Measurements from ENCODE around the gene DIS3L2.
"Not testable (repeated sequence)": the region's sequence is repeated elsewhere in the genome, so short reads cannot be mapped to it uniquely, and the experiment has no call there.

The DIS3L2 gene

DNA sequence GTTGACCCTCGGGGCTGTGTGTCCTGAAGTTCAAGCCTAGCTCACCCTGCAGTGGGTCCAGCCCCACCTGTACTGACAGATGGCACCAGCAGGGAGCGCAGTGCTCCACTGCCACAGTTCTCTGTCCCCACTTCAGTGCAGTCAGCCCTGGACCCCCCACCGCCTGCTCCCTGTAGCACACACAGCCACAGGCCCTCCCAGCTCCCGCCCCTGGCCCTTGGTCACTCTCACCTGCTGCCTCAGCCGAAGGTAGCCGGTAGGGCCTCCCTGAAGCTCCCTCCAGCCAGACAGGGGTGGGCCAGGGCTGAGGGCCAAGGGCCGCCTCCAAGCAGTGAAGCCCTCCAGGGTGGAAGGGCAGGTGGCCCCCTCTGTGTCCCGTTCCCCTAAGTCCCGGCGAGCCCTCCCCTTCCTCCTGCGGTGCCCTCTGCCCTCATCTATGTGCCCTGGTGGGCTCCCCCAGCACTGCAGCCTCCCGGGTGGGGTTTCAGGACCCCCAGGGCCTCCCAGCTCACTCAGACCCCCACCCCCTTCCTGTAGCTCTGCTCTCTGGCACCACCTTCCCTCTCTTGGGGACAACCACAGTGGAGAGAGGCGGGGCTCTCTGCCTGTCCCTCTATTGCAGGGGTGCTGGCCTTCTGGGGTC, 406.2 kb downstream of the DIS3L2 start:
- DNase-seq (ENCODE audit: low read depth in 2 of 2) = no peak

DNA sequence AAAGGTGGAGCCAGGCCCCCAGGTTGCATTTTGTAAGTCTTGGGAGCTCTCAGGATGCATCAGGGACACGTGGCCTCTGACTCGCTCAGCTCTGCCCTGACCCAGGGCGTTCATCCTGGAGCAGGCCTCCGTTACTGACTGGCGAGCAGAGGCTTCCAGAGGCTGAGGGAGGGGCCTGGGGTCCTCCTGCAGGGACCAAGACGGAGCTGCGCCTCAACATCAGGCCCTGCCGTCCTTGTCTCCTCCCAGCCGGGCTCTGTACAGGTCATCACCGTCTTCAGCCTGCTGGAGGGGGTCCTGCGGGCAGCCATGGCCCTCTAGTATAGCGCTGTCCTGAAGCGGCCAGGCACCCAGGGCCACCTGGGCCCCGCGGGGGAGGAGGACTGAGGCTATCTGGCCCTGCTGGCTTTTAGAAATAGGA, 406.8 kb downstream of the DIS3L2 start:
- DNase-seq (ENCODE audit: low read depth in 2 of 2) = no peak

DNA sequence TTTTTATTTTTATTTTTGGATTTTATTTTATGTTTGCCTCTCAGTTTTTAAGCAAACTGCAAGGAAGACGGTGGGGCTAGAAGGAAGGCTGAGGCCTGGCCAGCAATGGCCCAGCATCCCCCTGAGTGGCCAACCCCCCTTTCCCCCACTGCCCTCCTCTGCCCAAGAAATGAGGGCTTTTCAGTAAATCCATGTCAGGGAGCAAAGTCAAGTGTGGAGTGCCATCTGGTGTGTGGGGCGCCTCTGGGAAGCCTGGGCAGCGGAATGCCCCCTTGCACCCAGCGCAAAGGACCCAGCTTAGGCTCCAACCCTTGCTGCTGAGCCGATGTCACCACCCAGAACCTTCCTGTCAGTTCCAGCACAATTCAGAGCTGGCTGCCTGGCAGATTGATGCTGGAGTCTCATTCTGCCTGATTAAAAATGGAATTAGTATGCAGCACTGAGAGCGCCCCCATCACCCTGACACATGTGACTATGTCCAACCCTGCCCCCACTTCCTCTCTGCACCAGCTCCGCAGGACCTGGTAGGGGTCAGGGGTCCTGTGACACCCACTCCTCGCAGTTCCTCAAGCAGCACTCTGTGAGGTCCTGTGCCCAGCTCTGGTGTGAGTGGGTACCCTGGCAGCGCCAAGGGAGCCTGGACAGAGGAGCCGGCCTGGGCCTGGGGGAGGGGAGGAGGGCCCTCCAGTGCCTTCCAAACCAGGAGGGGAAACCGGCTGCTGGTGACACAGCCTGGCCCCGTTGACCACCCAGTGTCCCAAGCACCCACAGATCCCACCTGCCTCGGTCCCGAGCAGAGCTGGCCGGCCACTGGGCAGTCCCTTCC, 407.8 kb downstream of the DIS3L2 start:
- no peak for DNase-seq (ENCODE audit: low read depth in 2 of 2)

DNA sequence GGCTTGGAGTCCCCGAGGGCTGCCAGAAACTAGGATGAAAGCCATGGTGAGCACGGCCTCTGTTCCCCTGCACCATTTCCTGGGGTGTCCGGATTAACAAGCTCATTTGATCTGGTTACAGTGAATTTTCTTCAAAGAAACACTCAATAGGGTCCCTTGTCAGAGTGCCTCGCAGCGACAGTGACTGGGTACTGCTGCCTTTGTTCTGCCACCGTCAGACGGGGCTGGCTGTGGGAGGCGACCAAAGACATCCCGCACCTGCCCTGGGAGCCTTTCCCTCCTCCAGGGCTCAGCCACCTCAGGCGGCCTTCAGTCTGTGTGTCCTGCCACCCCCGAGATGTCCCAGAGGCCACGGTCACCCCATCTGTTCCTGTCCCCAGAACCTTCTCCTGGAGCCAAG, 408.5 kb downstream of the DIS3L2 start:
- not testable (repeated sequence) for DNase-seq (ENCODE audit: low read depth in 2 of 2)

DNA sequence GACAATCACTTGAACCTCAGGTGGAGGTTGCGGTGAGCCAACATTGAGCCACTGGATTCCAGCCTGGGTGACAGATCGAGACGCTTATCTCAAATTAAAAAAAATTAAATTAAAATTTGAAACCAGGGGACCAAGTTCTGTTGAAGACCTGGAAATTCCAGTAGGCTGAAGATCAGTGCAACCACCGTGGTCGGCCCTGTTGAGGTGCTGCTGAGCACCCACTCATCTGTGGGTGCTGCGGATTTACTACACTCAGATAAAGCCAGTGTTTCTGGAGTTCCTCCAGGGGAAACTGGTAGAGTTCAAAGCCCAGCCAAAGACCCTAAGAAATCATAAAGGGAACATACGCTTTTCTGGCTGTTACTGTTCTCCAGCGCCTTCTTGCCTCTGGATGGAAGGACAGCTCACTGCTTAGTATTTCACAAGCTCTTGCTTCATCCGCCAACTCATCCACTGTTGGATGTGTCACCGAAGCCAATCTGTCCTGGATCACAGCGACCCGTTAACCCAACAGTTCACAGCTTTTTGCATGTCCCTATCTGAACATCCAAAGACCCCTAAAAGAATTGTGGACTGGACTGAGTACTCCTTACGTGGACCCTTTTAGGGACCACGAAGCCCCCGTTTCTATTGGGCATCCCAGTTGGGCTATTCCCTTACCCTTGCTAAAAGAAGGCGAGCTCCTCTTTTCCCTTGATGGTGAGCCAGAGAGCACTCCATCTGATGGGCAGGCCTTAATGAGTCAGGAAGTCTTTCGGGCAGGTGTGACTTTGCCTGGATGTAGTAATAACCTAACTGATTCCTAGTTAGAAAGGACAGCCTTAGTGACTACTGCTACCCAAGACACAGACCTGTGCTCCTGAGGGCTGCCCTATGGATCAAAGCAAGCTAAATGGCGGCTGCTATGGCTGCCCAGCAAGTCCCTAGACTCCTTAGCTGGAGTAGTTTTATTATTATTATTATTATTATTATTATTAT, 411.0 kb downstream of the DIS3L2 start:
- DNase-seq (ENCODE audit: low read depth in 2 of 2) = no peak

DNA sequence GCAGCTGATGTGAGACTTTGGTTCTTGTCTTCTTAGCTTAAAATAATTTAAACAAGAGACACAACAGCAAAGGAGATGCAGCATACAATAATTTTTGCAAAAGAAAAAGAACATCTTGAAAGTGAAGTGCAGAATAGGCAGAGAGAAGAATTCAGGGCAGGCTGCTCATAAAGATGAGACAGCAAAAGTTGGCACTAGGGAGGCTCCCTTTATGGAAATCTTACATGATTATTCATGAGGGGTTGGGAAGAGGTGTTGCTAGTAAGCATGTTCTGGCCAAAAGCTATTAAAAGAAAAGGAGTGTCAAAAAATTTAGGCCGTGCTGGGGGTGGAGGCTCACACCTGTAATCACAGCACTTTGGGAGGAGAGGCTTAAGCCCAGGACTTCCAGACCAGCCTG, 412.8 kb downstream of the DIS3L2 start:
- no peak for DNase-seq (ENCODE audit: low read depth in 2 of 2)

DNA sequence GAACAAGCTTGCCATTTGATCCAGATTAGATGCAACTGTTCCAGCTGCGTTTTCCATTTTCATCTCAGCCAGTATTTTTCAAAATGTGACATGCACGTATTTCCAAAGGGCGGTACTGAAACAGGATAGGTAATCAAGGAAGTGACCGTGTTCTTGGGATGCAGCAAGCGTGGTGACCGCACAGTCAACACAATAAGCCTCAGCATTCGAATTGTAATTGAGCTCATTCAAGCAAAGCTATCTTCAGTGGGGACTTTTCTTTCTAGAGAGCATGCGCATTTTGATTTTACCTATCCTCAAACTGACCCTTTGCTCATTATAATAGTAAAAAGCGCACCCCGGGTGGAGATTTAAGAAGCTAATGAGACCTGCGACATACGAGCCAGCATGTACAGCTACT, 413.7 kb downstream of the DIS3L2 start:
- no peak for DNase-seq (ENCODE audit: low read depth in 2 of 2)

DNA sequence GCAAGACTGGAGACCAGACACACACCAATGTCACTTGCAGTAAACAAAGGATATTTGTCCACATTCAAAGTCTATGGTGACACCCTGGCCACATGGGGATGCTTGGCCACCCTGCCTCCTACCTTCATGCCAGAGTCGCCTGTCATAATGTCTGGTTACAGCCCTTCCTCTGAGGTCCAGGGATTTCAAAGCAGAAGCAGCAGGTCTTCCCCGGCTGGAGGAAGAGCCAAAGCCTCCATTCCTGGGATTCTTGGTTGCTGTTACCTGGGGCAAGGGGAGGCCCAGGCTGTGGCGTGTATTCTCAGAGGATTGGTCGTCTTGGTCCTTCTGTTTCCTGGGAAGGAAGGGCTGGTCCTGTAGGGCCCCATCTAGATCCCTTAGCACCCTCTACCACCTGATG, 414.7 kb downstream of the DIS3L2 start:
- no peak for DNase-seq (ENCODE audit: low read depth in 2 of 2)

DNA sequence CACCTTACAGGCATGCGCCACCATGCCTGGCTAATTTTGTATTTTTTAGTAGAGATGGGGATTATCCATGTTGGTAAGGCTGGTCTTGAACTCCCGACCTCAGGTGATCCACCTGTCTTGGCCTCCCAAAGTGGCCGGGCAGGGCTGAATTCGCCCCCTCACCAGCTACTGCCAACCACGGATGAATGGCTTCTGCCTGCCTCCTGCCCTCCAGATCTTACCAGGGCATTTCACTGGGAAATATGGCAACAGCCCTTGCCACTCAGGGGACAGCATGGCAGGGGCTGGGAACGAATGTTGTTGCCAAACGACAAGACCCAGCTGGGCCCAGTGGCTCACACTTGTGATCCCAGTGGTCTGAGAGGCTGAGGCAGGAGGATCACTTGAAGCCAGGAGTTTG, 415.2 kb downstream of the DIS3L2 start:
- no peak for DNase-seq (ENCODE audit: low read depth in 2 of 2)

DNA sequence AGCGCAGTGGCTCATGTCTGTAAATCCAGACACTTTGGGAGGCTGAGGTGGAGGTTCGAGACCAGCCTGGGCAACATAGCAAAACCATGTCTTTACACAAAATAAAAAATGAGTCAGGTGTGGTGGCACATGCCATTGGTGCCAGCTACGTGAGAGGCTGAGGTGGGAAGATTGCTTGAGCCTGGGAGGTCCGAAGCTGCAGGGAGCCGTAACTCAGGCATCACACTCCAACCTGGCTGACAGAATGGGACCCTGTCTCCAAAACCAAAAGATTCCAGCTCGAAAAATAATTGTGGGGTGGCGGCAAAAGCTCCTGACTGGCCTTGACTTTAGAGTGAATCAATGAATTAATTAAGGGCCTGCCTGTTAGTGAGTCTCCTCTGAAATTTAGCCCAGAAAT, 415.8 kb downstream of the DIS3L2 start:
- no peak for DNase-seq (ENCODE audit: low read depth in 2 of 2)

DNA sequence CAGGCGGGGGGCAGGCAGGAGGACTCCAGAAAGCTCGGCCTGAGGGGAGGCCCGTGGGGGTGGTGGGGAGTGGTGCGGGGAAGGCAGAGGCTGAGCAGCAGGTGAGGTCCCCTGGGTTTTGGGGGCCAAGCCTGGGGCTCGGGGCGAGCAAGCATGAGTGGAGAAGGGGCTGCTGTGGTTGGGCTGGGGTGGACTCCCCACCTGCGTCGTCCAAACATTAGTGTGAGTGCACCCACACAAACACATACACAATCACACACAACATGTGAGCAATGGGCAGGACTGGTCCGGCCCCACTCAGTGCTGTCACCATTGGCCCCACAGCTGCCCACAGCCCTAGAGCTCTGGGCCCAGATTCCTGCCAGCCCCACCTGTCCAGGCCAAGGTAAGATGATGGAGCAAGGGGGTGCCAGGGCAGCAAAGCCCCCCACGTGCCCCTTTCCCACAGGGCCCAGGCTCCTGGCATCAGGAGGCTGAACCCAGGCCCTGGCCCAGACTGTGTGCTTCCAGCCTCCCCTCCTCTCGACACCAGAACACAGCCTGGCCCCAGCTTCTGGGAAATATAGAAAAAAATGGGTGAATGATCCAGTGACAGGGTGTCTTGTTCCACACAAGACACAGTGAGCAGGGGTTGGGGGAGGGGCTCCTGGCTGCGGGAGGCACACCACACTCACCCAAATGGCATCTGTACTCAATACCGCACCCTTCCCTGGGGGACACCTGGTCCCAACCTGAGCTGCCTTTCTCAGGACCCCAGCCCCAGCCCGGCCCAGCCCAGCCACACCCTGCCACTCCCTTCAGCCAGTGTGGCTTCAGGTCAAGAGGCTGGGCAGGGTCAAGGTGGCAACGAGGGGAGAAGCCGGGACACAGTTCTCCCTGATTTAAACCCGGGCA, 416.6 kb downstream of the DIS3L2 start:
- DNase-seq (ENCODE audit: low read depth in 2 of 2) = no peak

DNA sequence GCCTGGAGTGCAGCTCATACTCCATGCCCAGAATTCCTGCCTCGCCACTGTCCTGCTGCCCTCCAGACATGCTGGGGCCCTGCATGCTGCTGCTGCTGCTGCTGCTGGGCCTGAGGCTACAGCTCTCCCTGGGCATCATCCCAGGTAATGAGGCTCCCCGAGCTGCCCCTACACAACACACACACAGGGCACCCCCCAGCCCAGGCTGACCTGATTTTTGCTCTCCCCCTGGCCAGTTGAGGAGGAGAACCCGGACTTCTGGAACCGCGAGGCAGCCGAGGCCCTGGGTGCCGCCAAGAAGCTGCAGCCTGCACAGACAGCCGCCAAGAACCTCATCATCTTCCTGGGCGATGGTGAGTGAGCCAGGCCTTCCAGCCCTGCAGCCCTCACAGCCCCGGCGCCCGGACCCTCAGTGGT, 417.2 kb downstream of the DIS3L2 start, which contains the start of gene ALPP:
ALPP (plus strand) TSS at position 17 of the 417 bp plus-strand sequence; CDS start at position 69, 52 bp downstream.
- not testable (repeated sequence) for DNase-seq (ENCODE audit: low read depth in 2 of 2)

DNA sequence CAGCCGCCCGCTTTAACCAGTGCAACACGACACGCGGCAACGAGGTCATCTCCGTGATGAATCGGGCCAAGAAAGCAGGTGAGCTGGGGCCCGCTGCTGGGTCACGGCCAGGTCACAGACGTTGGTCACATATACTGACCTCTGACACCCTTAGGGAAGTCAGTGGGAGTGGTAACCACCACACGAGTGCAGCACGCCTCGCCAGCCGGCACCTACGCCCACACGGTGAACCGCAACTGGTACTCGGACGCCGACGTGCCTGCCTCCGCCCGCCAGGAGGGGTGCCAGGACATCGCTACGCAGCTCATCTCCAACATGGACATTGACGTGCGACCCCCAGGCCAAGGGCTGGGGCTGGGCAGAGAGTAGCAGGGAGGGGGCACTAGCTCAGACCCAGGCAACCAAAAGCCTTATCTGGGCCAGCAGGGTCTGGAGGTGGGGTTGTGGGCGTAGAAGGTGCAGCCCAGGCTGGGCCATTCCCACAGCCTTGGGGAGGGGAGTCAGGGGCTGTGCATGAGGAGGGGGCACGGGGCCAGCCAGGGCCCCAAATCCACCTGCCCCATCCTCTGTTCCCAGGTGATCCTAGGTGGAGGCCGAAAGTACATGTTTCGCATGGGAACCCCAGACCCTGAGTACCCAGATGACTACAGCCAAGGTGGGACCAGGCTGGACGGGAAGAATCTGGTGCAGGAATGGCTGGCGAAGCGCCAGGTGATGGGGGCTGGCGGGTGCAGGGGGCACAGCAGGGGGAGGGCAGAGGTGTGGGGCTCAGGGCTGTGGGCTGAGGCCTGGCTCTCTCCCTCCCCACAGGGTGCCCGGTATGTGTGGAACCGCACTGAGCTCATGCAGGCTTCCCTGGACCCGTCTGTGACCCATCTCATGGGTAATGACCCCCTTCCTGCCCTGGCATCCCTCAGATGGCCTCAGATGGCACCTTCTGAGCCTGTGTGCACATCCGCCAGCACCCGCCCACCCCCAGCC, 418.4 kb downstream of the DIS3L2 start:
- DNase-seq (ENCODE audit: low read depth in 2 of 2) = not testable (repeated sequence)

DNA sequence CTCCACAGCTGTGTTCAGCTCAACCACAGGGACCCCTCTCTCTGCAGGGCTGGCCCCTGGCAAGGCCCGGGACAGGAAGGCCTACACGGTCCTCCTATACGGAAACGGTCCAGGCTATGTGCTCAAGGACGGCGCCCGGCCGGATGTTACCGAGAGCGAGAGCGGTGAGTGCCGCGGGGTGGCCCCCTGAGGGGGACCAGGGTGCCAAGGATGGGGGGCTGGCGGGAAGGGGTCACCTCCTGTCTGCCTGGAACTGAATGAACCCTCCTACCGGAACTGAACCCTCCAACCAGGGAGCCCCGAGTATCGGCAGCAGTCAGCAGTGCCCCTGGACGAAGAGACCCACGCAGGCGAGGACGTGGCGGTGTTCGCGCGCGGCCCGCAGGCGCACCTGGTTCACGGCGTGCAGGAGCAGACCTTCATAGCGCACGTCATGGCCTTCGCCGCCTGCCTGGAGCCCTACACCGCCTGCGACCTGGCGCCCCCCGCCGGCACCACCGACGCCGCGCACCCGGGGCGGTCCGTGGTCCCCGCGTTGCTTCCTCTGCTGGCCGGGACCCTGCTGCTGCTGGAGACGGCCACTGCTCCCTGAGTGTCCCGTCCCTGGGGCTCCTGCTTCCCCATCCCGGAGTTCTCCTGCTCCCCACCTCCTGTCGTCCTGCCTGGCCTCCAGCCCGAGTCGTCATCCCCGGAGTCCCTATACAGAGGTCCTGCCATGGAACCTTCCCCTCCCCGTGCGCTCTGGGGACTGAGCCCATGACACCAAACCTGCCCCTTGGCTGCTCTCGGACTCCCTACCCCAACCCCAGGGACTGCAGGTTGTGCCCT, 419.9 kb downstream of the DIS3L2 start:
- not testable (repeated sequence) for DNase-seq (ENCODE audit: low read depth in 2 of 2)

DNA sequence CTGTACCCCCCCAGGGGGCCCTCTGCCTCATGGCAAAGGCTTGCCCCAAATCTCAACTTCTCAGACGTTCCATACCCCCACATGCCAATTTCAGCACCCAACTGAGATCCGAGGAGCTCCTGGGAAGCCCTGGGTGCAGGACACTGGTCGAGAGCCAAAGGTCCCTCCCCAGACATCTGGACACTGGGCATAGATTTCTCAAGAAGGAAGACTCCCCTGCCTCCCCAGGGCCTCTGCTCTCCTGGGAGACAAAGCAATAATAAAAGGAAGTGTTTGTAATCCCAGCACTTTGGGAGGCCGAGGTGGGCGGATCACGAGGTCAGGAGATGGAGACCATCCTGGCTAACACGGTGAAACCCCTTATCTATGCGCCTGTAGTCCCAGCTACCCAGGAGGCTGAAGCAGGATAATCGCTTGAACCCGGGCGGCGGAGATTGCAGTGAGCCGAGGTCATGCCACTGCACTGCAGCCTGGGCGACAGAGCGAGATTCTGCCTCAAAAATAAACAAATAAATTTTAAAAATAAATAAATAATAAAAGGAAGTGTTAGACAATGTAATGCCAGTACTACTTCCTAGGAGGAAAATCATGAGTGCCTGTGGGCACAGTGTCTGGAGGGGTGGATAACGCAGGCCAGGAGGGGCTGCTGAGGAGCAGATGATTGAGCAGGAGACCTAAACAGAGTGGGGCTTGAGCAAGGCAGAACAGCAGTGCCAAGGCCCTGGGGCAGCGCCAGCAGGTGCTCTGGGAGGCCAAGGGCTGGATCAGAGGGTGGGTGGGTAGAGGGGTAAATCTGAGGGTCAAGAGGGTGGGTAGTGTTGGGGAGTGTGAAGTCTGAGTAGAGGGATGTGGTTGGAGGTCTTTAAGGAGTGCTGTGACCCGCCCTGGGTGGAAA, 421.1 kb downstream of the DIS3L2 start:
- DNase-seq (ENCODE audit: low read depth in 2 of 2) = no peak

DNA sequence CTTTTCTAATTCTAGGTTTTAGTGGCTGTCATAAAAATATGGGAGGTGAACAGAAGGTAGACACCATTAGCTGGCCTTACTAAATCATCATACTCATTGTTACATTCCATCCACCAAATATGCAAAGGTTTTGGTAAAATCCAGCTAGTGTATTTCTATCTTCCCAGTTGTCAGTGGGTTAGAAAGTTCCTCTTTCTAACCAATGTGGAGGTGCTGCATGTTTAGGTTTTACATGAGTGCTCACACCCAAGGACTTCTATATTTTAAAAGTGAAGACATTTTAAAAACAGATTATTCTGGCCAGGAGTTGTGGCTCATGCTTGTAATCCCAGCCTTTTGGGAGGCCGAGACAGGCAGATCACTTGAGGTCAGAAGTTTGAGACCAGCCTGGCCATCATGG, 423.0 kb downstream of the DIS3L2 start:
- DNase-seq (ENCODE audit: low read depth in 2 of 2) = no peak

DNA sequence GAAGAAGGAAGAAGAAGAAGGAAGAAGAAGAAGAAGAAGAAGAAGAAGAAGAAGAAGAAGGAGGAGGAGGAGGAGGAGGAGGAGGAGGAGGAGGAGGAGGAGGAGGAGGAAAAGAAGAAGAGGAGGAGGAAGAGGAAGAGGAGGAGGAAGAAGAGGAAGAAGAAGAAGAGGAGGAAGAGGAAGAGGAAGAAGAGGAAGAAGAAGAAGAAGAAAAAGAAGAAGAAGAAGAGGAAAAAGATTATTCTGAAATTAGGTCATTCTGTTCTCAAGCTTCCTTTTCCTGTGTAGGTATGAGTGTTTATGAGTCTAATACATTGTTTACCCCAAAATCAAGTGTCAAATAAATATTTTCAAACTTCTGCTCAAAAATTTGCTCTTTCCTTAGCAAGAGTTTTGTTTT, 423.5 kb downstream of the DIS3L2 start:
- DNase-seq (ENCODE audit: low read depth in 2 of 2) = not testable (repeated sequence)

Data from stimulated activated CD8-positive, alpha-beta memory T cell treated with anti-CD3 and anti-CD28 coated beads, Interleukin-2, amount 100 ng/mL, for 1 hour (primary cell).